Thyroid gland (tissue), 4 donors: ENCODE results near the gene CLEC20A. TPM values are rescaled to one million over a fixed set of nuclear protein-coding genes. Genes with fewer than 3 reads are reported as not detected.

Experiments used
- DNase-seq, 2 donors: peaks; one replicate each; pipeline ENCODE4 v3.0.0-alpha.2; 2019
- H3K27ac ChIP-seq, 3 donors: fragments of 200-600 bp; sonication (generic); 1 replicate in 2 of 3; 2 replicates in 1 of 3; pipeline ENCODE4 v1.5.1; 2016 to 2019; ENCODE audit warnings: mild to moderate bottlenecking in 1 of 3, moderate library complexity in 1 of 3
- H3K27me3 ChIP-seq: fragments of 200-600 bp; sonication (generic); one replicate; pipeline ENCODE4 v1.5.1; 2019
- H3K36me3 ChIP-seq, 2 donors: fragments of 200-600 bp; sonication (generic); one replicate each; pipeline ENCODE4 v1.5.1; 2016 to 2019
- H3K4me1 ChIP-seq, 2 donors: fragments of 200-600 bp; sonication (generic); one replicate each; pipeline ENCODE4 v1.5.1; 2017 to 2019
- H3K4me3 ChIP-seq, 3 donors: fragments of 200-600 bp; sonication (generic); replicated peaks in 1 of 3; 1 replicate in 2 of 3; 2 replicates in 1 of 3; pipeline ENCODE4 v1.5.1; 2016; ENCODE audit warnings: mild to moderate bottlenecking in 1 of 3
- H3K9me3 ChIP-seq: fragments of 200-600 bp; sonication (generic); one replicate; pipeline ENCODE4 v1.5.1; 2017
- POLR2A ChIP-seq, 2 donors: fragments of 450-650 bp; IDR thresholded peaks; one replicate each; pipeline ENCODE4 v1.6.1; 2017; ENCODE audit warnings: antibody characterized with exemption in 2 of 2, mild to moderate bottlenecking in 2 of 2, moderate library complexity in 1 of 2
- WGBS, 2 donors: methylation state at CpG; one replicate each; pipeline ENCODE4 v1.1.5; 2017; 5-methylcytosine and 5-hydroxymethylcytosine counted together
- intact Hi-C: fragments of 100-400 bp; cut with DNase I; formaldehyde crosslinking; loops from one replicate; pipeline ENCODE4 v1.15.1; 2023
- total RNA-seq, 4 donors: library from RNA; depleted of rRNA; stranded (reverse); fragments of >200 nt; gene quantifications; one replicate each; pipeline ENCODE4 v1.2.3, GENCODE V29; 2016
- TF ChIP-seq, protein P1 (sequence below), 6 experiments: fragments of 200-600 bp in 3 of 6; fragments of 450-650 bp in 3 of 6; sonication (generic) in 3 of 6; IDR thresholded peaks; one replicate each; pipeline ENCODE4 v1.5.1; 2016 to 2019; ENCODE audit warnings: antibody characterized with exemption in 6 of 6, mild to moderate bottlenecking in 2 of 6, inconsistent platforms in 1 of 6, moderate library complexity in 1 of 6

Gene CLEC20A
- total RNA-seq, 4 donors from 2014 or later, result not detected

DNA sequence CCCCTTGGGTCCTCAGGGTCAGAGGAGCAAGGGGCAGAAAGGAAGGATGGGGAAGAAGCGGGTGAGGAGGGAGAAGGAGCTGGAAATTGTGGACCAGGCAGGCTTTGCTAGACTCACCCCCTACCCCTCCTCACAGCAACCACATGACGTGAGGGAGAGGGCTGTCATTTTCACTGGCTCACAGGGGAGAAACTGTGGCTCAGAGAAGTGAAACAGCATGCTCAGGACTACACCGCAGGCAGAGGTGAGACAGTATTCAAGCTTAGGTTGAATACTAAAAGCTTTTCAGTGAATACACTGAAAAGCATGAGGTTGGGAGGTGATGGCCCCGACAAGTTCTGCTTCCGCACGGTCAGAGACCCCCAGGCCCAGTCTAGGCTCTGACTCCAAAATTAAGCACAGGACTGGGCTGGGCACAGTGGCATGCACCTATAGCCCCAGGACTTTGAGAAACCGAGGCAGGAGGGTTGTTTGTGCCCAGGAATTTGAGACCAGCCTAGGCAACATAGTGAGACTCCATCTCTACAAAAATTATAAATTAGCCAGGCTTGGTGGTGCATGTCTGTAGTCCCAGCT lies 1.2 kb upstream of the CLEC20A start:
- Histone ChIP-seq H3K9me3 (no peaks in the 10 kb centered on the region), H3K4me3 (no peak overlapping the region), H3K27me3 (no peaks in the 10 kb centered on the region), H3K4me1 (no peaks in the 10 kb centered on the region), H3K36me3 (no peaks in the 10 kb centered on the region), H3K27ac (no peak overlapping the region)
- DNase-seq, result no peak
- TF ChIP-seq, protein P1, sequence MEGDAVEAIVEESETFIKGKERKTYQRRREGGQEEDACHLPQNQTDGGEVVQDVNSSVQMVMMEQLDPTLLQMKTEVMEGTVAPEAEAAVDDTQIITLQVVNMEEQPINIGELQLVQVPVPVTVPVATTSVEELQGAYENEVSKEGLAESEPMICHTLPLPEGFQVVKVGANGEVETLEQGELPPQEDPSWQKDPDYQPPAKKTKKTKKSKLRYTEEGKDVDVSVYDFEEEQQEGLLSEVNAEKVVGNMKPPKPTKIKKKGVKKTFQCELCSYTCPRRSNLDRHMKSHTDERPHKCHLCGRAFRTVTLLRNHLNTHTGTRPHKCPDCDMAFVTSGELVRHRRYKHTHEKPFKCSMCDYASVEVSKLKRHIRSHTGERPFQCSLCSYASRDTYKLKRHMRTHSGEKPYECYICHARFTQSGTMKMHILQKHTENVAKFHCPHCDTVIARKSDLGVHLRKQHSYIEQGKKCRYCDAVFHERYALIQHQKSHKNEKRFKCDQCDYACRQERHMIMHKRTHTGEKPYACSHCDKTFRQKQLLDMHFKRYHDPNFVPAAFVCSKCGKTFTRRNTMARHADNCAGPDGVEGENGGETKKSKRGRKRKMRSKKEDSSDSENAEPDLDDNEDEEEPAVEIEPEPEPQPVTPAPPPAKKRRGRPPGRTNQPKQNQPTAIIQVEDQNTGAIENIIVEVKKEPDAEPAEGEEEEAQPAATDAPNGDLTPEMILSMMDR (IDR thresholded peaks at IDR 0.05), result no peak
- TF ChIP-seq POLR2A (IDR thresholded peaks at IDR 0.05), result no peak
- 90 to 91% methylated on average over 7 of the region's 7 CpGs for whole genome bisulfite sequencing, 2 donors
- intact Hi-C loops, result no loop called here

GRCh38 chr1:178495741-178496409 lies 889 bp downstream of the CLEC20A start:
- 84 to 92% methylated on average over 16 of the region's 16 CpGs for WGBS, 2 donors
- TF ChIP-seq POLR2A (IDR thresholded peaks at IDR 0.05), result no peak
- TF ChIP-seq, protein P1 (IDR thresholded peaks at IDR 0.05), result no peak
- no peak overlapping the region for H3K27ac ChIP-seq
- H3K4me3 ChIP-seq, result no peak overlapping the region
- intact Hi-C loops, result no loop called here
- H3K27me3 ChIP-seq, result no peaks in the 10 kb centered on the region
- H3K4me1 ChIP-seq, result no peaks in the 10 kb centered on the region
- no peaks in the 10 kb centered on the region for H3K36me3 ChIP-seq
- no peak for DNase-seq
- H3K9me3 ChIP-seq, result no peaks in the 10 kb centered on the region

DNA sequence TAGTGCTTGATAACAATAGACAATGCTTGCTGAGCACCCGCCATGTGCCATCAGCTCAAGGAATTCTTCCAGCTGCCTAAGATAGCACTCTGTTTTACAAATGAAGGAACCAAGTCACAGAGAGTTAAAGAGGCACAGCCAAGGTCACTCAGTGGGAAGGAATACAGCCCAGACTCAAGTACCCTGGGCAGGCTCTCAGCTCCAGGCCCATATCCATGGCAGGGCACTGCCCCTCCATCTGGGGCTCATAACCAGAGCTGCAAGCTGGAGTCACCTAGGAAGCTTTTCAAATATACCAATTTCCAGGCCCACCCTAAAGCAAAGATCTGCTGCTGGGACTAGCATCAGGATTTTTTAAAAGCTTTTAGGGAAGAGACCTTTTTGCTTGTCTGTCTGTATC lies 1.6 kb downstream of the CLEC20A start:
- 100% methylated on average over 1 of the region's 1 CpG for WGBS, 2 donors
- intact Hi-C loops, result no loop called here
- TF ChIP-seq, protein P1 (IDR thresholded peaks at IDR 0.05), result no peak
- TF ChIP-seq POLR2A (IDR thresholded peaks at IDR 0.05), result no peak
- Histone ChIP-seq H3K4me1 (no peaks in the 10 kb centered on the region), H3K27me3 (no peaks in the 10 kb centered on the region), H3K27ac (no peak overlapping the region), H3K9me3 (no peaks in the 10 kb centered on the region), H3K36me3 (no peaks in the 10 kb centered on the region), H3K4me3 (no peak overlapping the region)
- no peak for DNase-seq

DNA sequence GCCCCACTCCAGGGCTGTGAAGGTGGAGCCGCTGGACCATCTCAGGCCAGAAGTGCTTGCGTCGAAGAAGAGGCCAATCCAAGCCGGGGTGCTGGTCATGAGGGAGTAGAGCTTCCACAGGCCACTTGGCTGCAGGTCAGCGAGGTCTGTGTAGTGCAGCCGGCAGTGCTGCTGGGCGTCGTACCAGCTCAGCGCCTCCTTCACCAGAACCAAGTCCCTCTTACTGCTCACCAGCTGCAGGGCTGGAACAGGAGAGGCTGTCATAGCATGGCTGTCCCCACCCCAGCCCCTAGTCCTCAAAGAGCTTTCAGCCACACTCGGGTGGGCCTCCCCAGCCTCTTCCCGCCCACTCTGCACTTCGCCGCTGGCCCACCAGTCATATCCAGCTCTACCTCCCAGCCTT lies 2.2 kb downstream of the CLEC20A start:
- peak; percentile 33 to 34 for DNase-seq
- Histone ChIP-seq H3K9me3 (no peaks in the 10 kb centered on the region), H3K27ac (no peak overlapping the region), H3K36me3 (no peaks in the 10 kb centered on the region), H3K27me3 (no peaks in the 10 kb centered on the region), H3K4me3 (no peak overlapping the region), H3K4me1 (no peaks in the 10 kb centered on the region)
- 43 to 72% methylated on average over 13 of the region's 13 CpGs for WGBS, 2 donors
- intact Hi-C loops, result no loop called here
- TF ChIP-seq POLR2A (IDR thresholded peaks at IDR 0.05), result no peak
- TF ChIP-seq, protein P1 (IDR thresholded peaks at IDR 0.05), result no peak

GRCh38 chr1:178493301-178493741 lies 3.4 kb downstream of the CLEC20A start:
- Histone ChIP-seq H3K27ac (no peak overlapping the region), H3K36me3 (no peaks in the 10 kb centered on the region), H3K4me1 (no peaks in the 10 kb centered on the region), H3K9me3 (no peaks in the 10 kb centered on the region), H3K4me3 (no peak overlapping the region), H3K27me3 (no peaks in the 10 kb centered on the region)
- intact Hi-C loops, result no loop called here
- WGBS, 2 donors, result 96 to 98% methylated on average over 16 of the region's 16 CpGs
- DNase-seq, result no peak
- TF ChIP-seq, protein P1 (IDR thresholded peaks at IDR 0.05), result no peak
- TF ChIP-seq POLR2A (IDR thresholded peaks at IDR 0.05), result no peak
